ENCODE results near the gene ATXN1. TPM values are rescaled to one million over a fixed set of nuclear protein-coding genes. Genes with fewer than 3 reads are reported as not detected.

ATXN1 gene
- polyA plus RNA-seq, 1 donor = 13.6 TPM

DNA sequence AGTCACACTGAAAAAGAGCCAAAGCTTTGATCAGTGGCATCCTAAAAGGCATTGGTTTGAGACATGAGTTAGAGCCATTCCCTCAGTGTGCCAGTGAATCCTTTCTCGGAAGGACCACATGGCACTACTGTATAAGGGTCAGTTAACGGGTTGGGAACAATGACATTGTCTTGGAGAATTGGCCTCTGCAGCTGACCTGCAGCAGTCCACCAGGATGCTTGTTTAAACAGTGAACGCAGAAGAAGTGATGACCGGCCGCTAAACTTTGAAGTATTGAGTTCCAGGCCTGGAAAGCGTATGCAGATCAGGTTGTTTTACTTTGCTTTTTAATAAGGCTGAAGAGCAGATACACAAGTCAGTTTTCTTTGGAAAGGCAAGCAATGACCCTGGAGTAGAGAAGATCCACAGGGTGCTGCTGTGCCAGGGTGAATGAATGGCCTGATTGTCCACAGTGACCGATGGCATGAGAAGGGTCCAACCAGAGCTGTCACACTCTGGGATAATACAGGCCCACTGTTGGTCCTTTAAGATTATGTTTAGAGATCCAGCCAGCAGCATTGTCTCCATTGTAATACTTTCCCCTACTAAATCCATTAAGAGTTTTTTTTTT lies 465.1 kb downstream of the ATXN1 start:
- no CpG with 5 or more reads among the region's 7 CpGs for WGBS (ENCODE audit: insufficient coverage, low lambda C conversion rate)
- Histone ChIP-seq H3K4me3 (ENCODE audit: low read length) (no peak overlapping the region), H3K9me3 (ENCODE audit: control insufficient read depth, low read depth, low read length) (no peaks in the 10 kb centered on the region), H3K4me1 (ENCODE audit: control insufficient read depth, insufficient read depth, low read length) (no peaks in the 10 kb centered on the region), H3K27me3 (ENCODE audit: control insufficient read depth, insufficient read depth, low read length) (peaks cover 2% of the 10 kb centered on the region), H3K36me3 (ENCODE audit: control insufficient read depth, insufficient read depth, low read length) (no peaks in the 10 kb centered on the region), H3K27ac (ENCODE audit: low read length) (no peak overlapping the region)
- DNase-seq = no peak

DNA sequence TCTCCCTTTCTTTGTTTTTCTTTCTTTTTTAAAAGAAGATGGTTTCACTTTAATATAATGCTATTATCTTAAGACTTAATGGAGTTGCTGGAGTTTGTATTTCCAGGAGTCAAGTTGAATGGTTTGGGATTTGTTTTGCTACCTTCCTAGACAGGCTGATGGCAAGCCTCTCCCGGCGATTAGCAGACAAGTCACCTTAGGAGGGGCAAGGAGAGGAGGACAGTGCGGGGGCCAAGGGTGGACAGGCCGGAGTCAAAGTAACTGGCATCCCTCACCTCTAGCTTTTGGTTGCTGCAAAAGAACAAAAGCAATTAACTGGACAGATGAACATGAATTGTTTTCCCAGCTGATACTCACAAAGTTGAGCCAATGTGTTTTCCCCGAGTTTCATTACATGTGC lies 465.8 kb downstream of the ATXN1 start:
- Histone ChIP-seq H3K36me3 (ENCODE audit: control insufficient read depth, insufficient read depth, low read length) (no peaks in the 10 kb centered on the region), H3K27me3 (ENCODE audit: control insufficient read depth, insufficient read depth, low read length) (peaks cover 2% of the 10 kb centered on the region), H3K4me3 (ENCODE audit: low read length) (no peak overlapping the region), H3K27ac (ENCODE audit: low read length) (no peak overlapping the region), H3K9me3 (ENCODE audit: control insufficient read depth, low read depth, low read length) (no peaks in the 10 kb centered on the region), H3K4me1 (ENCODE audit: control insufficient read depth, insufficient read depth, low read length) (no peaks in the 10 kb centered on the region)
- no peak for DNase-seq
- 80% methylated on average over 1 of the region's 5 CpGs for whole genome bisulfite sequencing (ENCODE audit: insufficient coverage, low lambda C conversion rate)

DNA sequence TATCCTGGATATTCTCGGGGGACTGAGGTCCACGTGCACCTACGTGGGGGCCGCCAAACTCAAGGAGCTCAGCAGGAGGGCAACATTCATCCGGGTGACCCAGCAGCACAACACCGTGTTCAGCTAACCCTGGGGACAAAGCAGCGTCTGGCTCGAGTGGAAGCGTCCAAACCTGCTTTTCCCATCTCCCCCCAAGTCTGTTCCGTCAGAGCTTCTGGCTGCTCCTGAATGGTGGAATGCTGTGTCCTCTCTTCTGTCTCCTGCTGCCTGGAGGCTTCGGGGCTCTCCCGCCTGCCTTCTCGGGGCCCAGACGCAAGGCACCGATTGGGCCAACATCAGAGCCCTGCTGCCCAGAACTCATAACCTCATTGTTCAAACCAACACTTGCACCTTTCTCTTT lies 466.2 kb downstream of the ATXN1 start:
- no peaks in the 10 kb centered on the region for H3K9me3 ChIP-seq (ENCODE audit: control insufficient read depth, low read depth, low read length)
- H3K27me3 ChIP-seq (ENCODE audit: control insufficient read depth, insufficient read depth, low read length) = peaks cover 5% of the 10 kb centered on the region
- no peak for DNase-seq
- H3K4me3 ChIP-seq (ENCODE audit: low read length) = no peak overlapping the region
- no CpG with 5 or more reads among the region's 15 CpGs for WGBS (ENCODE audit: insufficient coverage, low lambda C conversion rate)
- H3K27ac ChIP-seq (ENCODE audit: low read length) = no peak overlapping the region
- H3K36me3 ChIP-seq (ENCODE audit: control insufficient read depth, insufficient read depth, low read length) = no peaks in the 10 kb centered on the region
- H3K4me1 ChIP-seq (ENCODE audit: control insufficient read depth, insufficient read depth, low read length) = no peaks in the 10 kb centered on the region

DNA sequence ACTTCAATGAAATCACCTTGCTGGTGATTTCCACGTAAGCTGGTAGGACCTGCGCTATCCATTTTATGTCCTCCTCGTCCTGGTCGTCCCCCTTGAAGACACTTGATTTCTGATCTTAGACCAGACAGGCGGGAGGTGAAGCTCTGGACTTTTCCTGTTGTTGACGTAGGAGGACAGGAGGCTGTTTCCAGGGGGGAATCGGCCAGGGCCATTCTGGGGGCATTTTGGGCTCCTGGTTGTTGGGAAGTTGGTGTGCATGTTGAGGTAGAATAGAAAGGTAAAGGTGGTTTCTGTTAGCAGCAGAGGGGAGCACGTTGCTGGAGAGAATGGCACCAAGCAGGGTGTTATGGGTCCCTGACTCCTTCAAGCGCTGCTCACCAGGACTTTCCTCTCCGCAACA lies 466.9 kb downstream of the ATXN1 start:
- no peak for DNase-seq
- no peaks in the 10 kb centered on the region for H3K36me3 ChIP-seq (ENCODE audit: control insufficient read depth, insufficient read depth, low read length)
- no peak overlapping the region for H3K27ac ChIP-seq (ENCODE audit: low read length)
- H3K27me3 ChIP-seq (ENCODE audit: control insufficient read depth, insufficient read depth, low read length) = peaks cover 5% of the 10 kb centered on the region
- WGBS (ENCODE audit: insufficient coverage, low lambda C conversion rate) = no CpG with 5 or more reads among the region's 10 CpGs
- no peak overlapping the region for H3K4me3 ChIP-seq (ENCODE audit: low read length)
- H3K9me3 ChIP-seq (ENCODE audit: control insufficient read depth, low read depth, low read length) = no peaks in the 10 kb centered on the region
- H3K4me1 ChIP-seq (ENCODE audit: control insufficient read depth, insufficient read depth, low read length) = no peaks in the 10 kb centered on the region

DNA sequence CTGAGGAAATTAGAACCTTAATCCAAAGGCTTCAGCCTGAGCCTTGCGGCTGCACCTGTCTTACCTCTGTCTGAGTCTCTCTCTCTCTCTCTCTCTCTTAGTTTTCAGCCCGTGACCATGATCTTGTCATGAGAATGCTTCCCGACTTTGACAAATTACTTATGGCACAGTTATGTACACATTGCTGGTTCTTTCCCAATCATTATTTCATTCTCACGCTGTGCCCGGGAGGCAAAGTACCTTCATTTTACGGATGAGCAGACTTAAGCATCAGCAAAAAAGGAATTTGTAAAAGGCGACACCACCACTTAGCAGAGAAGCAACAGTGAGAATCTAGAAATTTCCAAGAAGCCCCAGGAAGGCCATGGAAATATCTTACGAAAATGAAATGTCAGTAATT lies 468.3 kb downstream of the ATXN1 start:
- Histone ChIP-seq H3K4me1 (ENCODE audit: control insufficient read depth, insufficient read depth, low read length) (no peaks in the 10 kb centered on the region), H3K27me3 (ENCODE audit: control insufficient read depth, insufficient read depth, low read length) (peaks cover 5% of the 10 kb centered on the region), H3K36me3 (ENCODE audit: control insufficient read depth, insufficient read depth, low read length) (no peaks in the 10 kb centered on the region), H3K4me3 (ENCODE audit: low read length) (no peak overlapping the region), H3K27ac (ENCODE audit: low read length) (no peak overlapping the region), H3K9me3 (ENCODE audit: control insufficient read depth, low read depth, low read length) (no peaks in the 10 kb centered on the region)
- WGBS (ENCODE audit: insufficient coverage, low lambda C conversion rate) = 60% methylated on average over 1 of the region's 8 CpGs
- DNase-seq = no peak

DNA sequence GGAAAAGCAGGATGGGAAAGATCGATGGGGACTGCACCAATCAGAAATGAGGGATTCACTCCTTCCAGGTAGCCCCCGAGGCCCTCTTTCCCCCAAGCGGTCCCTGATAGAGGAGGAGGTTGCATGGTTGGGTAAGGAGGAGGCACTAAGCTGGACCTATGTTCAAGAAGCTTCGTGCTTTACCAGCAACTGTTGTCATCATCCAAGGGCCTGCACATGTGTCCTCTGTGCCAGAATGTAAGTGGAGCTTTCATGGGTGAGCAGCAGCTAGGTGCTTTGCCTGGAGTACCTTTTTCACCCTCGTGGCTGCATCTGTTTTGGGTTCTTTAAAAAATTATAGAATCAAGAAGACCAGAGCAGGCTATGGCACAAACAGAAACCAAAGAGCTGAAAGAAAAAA lies 468.8 kb downstream of the ATXN1 start:
- no peak overlapping the region for H3K4me3 ChIP-seq (ENCODE audit: low read length)
- H3K36me3 ChIP-seq (ENCODE audit: control insufficient read depth, insufficient read depth, low read length) = no peaks in the 10 kb centered on the region
- no peak for DNase-seq
- WGBS (ENCODE audit: insufficient coverage, low lambda C conversion rate) = 60% methylated on average over 1 of the region's 5 CpGs
- no peaks in the 10 kb centered on the region for H3K9me3 ChIP-seq (ENCODE audit: control insufficient read depth, low read depth, low read length)
- H3K27me3 ChIP-seq (ENCODE audit: control insufficient read depth, insufficient read depth, low read length) = peaks cover 5% of the 10 kb centered on the region
- no peaks in the 10 kb centered on the region for H3K4me1 ChIP-seq (ENCODE audit: control insufficient read depth, insufficient read depth, low read length)
- no peak overlapping the region for H3K27ac ChIP-seq (ENCODE audit: low read length)

DNA sequence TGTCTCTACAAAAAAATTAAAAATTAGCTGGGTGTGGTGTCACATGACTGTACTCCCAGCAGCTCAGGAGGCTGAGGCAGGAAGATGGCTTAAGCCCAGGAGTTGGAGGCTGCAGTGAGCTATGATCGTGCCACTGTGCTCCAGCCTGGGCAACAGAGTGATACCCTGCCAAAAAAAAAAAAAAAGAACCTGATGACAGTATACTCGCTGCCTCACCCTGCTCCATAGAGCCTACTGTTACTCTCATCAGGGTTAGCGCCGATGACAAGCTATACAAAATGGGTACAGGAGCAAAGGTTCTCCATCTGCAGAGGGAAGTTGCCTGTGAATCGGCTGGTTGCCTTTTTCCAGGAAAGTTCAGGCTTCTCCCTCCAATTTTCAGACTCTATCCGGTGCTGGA lies 469.5 kb downstream of the ATXN1 start:
- no CpG with 5 or more reads among the region's 6 CpGs for WGBS (ENCODE audit: insufficient coverage, low lambda C conversion rate)
- no peaks in the 10 kb centered on the region for H3K36me3 ChIP-seq (ENCODE audit: control insufficient read depth, insufficient read depth, low read length)
- H3K9me3 ChIP-seq (ENCODE audit: control insufficient read depth, low read depth, low read length) = no peaks in the 10 kb centered on the region
- H3K27me3 ChIP-seq (ENCODE audit: control insufficient read depth, insufficient read depth, low read length) = peaks cover 5% of the 10 kb centered on the region
- H3K4me3 ChIP-seq (ENCODE audit: low read length) = no peak overlapping the region
- no peak for DNase-seq
- H3K4me1 ChIP-seq (ENCODE audit: control insufficient read depth, insufficient read depth, low read length) = no peaks in the 10 kb centered on the region
- no peak overlapping the region for H3K27ac ChIP-seq (ENCODE audit: low read length)

DNA sequence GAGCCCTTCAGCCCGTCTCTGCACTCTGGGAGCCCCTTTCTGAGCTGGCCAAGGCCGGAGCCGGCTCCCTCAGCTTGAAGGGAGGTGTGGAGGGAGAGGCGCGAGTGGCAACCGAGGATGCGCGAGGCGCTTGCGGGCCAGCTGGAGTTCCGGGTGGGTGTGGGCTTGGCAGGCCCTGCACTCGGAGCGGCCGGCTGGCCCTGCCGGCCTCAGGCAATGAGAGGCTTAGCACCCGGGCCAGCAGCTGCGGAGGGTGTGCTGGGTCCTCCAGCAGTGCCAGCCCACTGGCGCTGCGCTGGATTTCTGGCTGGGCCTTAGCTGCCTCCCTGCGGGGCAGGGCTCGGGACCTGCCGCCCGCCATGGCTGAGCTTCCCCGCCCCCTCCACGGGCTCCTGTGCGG lies 473.1 kb downstream of the ATXN1 start:
- no peaks in the 10 kb centered on the region for H3K9me3 ChIP-seq (ENCODE audit: control insufficient read depth, low read depth, low read length)
- H3K27ac ChIP-seq (ENCODE audit: low read length) = no peak overlapping the region
- peaks cover 22% of the 10 kb centered on the region for H3K4me1 ChIP-seq (ENCODE audit: control insufficient read depth, insufficient read depth, low read length)
- WGBS (ENCODE audit: insufficient coverage, low lambda C conversion rate) = no CpG with 5 or more reads among the region's 26 CpGs
- no peaks in the 10 kb centered on the region for H3K36me3 ChIP-seq (ENCODE audit: control insufficient read depth, insufficient read depth, low read length)
- H3K4me3 ChIP-seq (ENCODE audit: low read length) = no peak overlapping the region
- peaks cover 5% of the 10 kb centered on the region for H3K27me3 ChIP-seq (ENCODE audit: control insufficient read depth, insufficient read depth, low read length)
- DNase-seq = no peak

DNA sequence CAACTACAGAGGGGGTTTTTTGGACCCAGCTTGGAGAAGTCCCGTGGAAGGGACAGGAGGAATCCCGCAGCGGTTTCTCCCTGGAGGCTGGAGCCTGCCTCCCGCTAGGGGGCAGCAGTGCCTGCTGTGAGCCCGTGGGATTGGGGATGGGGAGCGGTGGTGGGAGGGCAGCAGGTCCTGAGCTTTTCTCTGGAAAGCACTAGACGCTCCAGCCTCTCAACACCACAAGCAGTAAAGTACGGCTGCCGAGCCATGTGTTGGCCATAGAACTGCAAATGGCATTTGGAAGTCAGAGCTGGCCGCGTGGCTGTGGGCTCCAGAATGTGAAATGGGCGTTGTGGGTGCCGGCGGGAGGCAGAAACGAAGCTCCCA lies 475.1 kb downstream of the ATXN1 start:
- H3K27ac ChIP-seq (ENCODE audit: low read length) = no peak overlapping the region
- no peak overlapping the region for H3K4me3 ChIP-seq (ENCODE audit: low read length)
- peaks cover 27% of the 10 kb centered on the region for H3K4me1 ChIP-seq (ENCODE audit: control insufficient read depth, insufficient read depth, low read length)
- H3K27me3 ChIP-seq (ENCODE audit: control insufficient read depth, insufficient read depth, low read length) = peaks cover 3% of the 10 kb centered on the region
- no peaks in the 10 kb centered on the region for H3K9me3 ChIP-seq (ENCODE audit: control insufficient read depth, low read depth, low read length)
- peak; percentile 29 to 30 for DNase-seq
- no CpG with 5 or more reads among the region's 15 CpGs for WGBS (ENCODE audit: insufficient coverage, low lambda C conversion rate)
- no peaks in the 10 kb centered on the region for H3K36me3 ChIP-seq (ENCODE audit: control insufficient read depth, insufficient read depth, low read length)

DNA sequence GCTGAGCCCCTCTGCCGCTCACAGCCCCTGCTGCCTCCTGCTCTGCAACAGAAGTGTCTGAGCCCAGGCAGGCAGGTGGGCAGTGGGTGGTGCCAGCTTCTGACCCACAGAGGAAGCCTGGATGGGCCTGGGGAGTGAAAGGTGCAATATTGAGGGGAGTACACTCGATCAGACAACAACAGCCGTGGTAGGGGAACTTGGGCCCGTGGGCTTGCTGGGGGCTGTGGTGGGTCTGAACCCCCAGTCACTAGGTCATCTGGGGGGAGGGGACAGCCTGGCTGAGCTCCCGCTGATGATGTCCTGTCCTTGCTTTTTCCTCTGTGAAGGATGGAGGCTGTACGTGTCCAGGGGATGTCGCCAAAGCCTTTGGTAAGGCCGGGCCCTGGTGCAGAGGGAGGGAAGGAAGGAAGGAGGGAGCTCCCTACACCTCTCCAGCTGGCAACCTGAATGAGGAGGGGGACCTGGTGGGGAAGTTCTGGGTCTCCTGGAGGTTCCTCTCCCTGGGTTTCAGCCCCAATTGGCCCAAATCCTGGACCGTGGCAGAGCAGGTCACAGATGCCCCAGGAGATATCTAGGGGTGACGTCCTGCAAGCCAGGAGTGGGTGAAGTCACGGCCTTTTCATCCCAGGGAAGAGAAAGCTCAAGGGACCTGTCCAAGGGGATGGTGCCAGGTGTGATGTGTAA lies 475.7 kb downstream of the ATXN1 start:
- H3K27me3 ChIP-seq (ENCODE audit: control insufficient read depth, insufficient read depth, low read length) = peaks cover 3% of the 10 kb centered on the region
- no CpG with 5 or more reads among the region's 11 CpGs for WGBS (ENCODE audit: insufficient coverage, low lambda C conversion rate)
- H3K4me3 ChIP-seq (ENCODE audit: low read length) = no peak overlapping the region
- H3K36me3 ChIP-seq (ENCODE audit: control insufficient read depth, insufficient read depth, low read length) = no peaks in the 10 kb centered on the region
- DNase-seq = no peak
- H3K4me1 ChIP-seq (ENCODE audit: control insufficient read depth, insufficient read depth, low read length) = peaks cover 27% of the 10 kb centered on the region
- no peaks in the 10 kb centered on the region for H3K9me3 ChIP-seq (ENCODE audit: control insufficient read depth, low read depth, low read length)
- no peak overlapping the region for H3K27ac ChIP-seq (ENCODE audit: low read length)

DNA sequence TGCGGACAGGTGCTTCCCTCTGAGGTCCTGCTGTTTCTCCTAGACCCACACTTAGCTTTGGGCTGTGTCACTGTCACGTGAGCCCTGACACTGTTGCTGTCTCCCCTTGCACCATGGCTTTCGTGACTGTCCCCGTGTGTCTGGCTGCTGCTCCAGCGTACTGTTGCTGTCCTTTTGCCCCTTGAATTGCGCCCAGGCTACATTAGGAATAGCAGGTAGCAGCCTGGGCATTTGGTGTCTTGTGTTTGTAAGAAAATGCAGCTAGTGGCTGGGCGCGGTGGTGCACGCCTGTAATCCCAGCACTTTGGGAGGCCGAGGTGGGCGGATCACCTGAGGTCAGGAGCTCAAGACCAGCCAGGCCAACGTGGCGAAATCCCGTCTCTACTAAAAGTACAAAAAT lies 476.8 kb downstream of the ATXN1 start:
- Histone ChIP-seq H3K9me3 (ENCODE audit: control insufficient read depth, low read depth, low read length) (no peaks in the 10 kb centered on the region), H3K4me3 (ENCODE audit: low read length) (no peak overlapping the region), H3K27me3 (ENCODE audit: control insufficient read depth, insufficient read depth, low read length) (no peaks in the 10 kb centered on the region), H3K4me1 (ENCODE audit: control insufficient read depth, insufficient read depth, low read length) (peaks cover 30% of the 10 kb centered on the region), H3K36me3 (ENCODE audit: control insufficient read depth, insufficient read depth, low read length) (no peaks in the 10 kb centered on the region), H3K27ac (ENCODE audit: low read length) (no peak overlapping the region)
- WGBS (ENCODE audit: insufficient coverage, low lambda C conversion rate) = no CpG with 5 or more reads among the region's 14 CpGs
- DNase-seq = no peak

Measured in large intestine (tissue), 3 donors.